Loucy (cell line): ENCODE data around the gene KNG1.
"Not testable (repeated sequence)": the region's sequence is repeated elsewhere in the genome, so short reads cannot be mapped to it uniquely, and the experiment has no call there.

Source experiments
- H2AFZ ChIP-seq: fragments of 200-600 bp; sonication (generic); 2 replicates; pipeline ENCODE4 v1.6.0; 2016; ENCODE audit warnings: antibody characterized with exemption, mild to moderate bottlenecking, low read length, moderate library complexity
- H3F3A ChIP-seq: fragments of 200-600 bp; 2 replicates; pipeline ENCODE4 v1.6.0; 2016; ENCODE audit warnings: antibody characterized with exemption, low read depth, mild to moderate bottlenecking
- H3K27me3 ChIP-seq: fragments of 200-600 bp; sonication (generic); 2 replicates; pipeline ENCODE4 v1.6.1; 2014; ENCODE audit warnings: low read length, mild to moderate bottlenecking; ENCODE audit not compliant: insufficient read depth, poor library complexity, severe bottlenecking
- H3K36me3 ChIP-seq: fragments of 200-600 bp; sonication (generic); 2 replicates; pipeline ENCODE4 v1.6.1; 2016; ENCODE audit warnings: low read length; ENCODE audit not compliant: insufficient read depth
- H3K4me1 ChIP-seq: fragments of 200-600 bp; sonication (generic); 2 replicates; pipeline ENCODE4 v1.5.1; 2014; ENCODE audit warnings: low read length, mild to moderate bottlenecking; ENCODE audit not compliant: insufficient read depth, poor library complexity, severe bottlenecking
- H3K4me2 ChIP-seq: fragments of 200-600 bp; sonication (generic); 2 replicates; pipeline ENCODE4 v1.6.0; 2014; ENCODE audit warnings: antibody characterized with exemption, low read length, low read depth, mild to moderate bottlenecking; ENCODE audit not compliant: poor library complexity, severe bottlenecking
- H3K4me3 ChIP-seq: fragments of 200-600 bp; sonication (generic); 2 replicates; pipeline ENCODE4 v1.5.1; 2014; ENCODE audit warnings: low read length, mild to moderate bottlenecking, mixed read lengths; ENCODE audit not compliant: poor library complexity, severe bottlenecking
- H3K79me2 ChIP-seq: fragments of 200-600 bp; sonication (generic); 2 replicates; pipeline ENCODE4 v1.6.1; 2014; ENCODE audit warnings: low read length; ENCODE audit not compliant: insufficient read depth
- H3K9ac ChIP-seq: fragments of 200-600 bp; sonication (generic); 2 replicates; pipeline ENCODE4 v1.6.0; 2014; ENCODE audit warnings: mild to moderate bottlenecking, low read depth, low read length, moderate library complexity; ENCODE audit not compliant: poor library complexity, severe bottlenecking
- H3K9me2 ChIP-seq: fragments of 200-600 bp; sonication (generic); replicated peaks from 2 replicates; pipeline ENCODE4 v1.6.1; 2016; ENCODE audit warnings: low read depth, low read length, mixed read lengths
- H3K9me3 ChIP-seq: fragments of 200-600 bp; sonication (generic); 2 replicates; pipeline ENCODE4 v1.6.1; 2014; ENCODE audit warnings: mild to moderate bottlenecking, antibody characterized with exemption, low read length, low read depth; ENCODE audit not compliant: insufficient read depth
- H4K20me1 ChIP-seq: fragments of 200-600 bp; sonication (generic); 2 replicates; pipeline ENCODE4 v1.6.0; 2014; ENCODE audit warnings: antibody characterized with exemption, low read length, mild to moderate bottlenecking; ENCODE audit not compliant: insufficient read depth, poor library complexity, severe bottlenecking
- EZH2phosphoT487 ChIP-seq: fragments of 200-600 bp; IDR thresholded peaks from 2 replicates; pipeline ENCODE4 v1.6.1; 2018; ENCODE audit warnings: antibody characterized with exemption, mild to moderate bottlenecking, moderate library complexity, borderline replicate concordance
- TF ChIP-seq, protein P1 (sequence below): fragments of 200-600 bp; sonication (generic); conservative IDR thresholded peaks from 2 replicates; pipeline ENCODE4 v1.5.1; 2014; ENCODE audit warnings: mild to moderate bottlenecking, antibody characterized with exemption, low read length

Gene KNG1

DNA sequence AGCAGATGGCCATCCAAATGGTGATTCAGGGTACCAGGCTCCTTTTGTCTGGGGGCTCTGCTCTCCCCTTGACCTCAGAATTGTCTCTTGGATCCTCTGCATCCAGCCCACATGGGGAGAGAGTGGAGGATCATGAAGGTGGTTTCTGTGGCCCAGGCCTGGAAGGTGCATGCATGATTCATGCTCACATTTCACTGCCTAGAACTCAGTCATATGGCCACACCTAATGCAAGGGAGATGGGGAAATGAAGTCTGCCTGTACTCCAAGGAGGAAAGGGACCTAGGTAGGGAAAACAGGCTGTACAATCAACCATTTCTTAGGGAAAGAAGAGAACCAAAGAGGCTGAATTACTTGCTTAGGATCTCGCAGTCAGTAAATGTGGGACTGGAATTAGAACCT is 36.3 kb upstream of the KNG1 start:
- Histone ChIP-seq H3K9me2 (no peaks in the 10 kb centered on the region), H4K20me1 (no peaks in the 10 kb centered on the region)

DNA sequence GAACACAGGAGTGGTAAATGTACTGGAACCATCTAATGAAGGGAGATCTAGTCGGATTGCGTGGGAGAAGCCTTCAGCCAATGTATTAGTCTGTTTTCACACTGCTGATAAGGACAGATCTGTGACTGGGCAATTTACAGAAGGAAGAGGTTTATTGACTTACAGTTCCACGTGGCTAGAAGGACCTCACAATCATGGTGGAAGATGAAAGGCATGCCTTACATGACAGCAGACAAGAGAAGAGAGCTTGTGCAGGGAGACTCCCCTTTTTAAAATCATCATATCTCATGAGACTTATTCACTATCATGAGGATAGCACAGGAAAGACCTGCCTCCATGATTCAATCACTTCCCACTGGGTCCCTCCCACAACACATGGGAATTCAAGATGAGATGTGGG is 34.3 kb upstream of the KNG1 start:
- Histone ChIP-seq H3K27me3 (no peaks in the 10 kb centered on the region), H3K4me3 (no peak overlapping the region), H3K9me3 (no peaks in the 10 kb centered on the region; the same call in 1 of the 2 replicates), H3F3A (no peaks in the 10 kb centered on the region), H3K9ac (no peak overlapping the region), H3K36me3 (no peaks in the 10 kb centered on the region), H2AFZ (no peak overlapping the region), H4K20me1 (no peaks in the 10 kb centered on the region), H3K9me2 (no peaks in the 10 kb centered on the region), H3K4me1 (no peaks in the 10 kb centered on the region), H3K4me2 (no peak overlapping the region), H3K79me2 (no peaks in the 10 kb centered on the region)
- TF ChIP-seq, protein P1, sequence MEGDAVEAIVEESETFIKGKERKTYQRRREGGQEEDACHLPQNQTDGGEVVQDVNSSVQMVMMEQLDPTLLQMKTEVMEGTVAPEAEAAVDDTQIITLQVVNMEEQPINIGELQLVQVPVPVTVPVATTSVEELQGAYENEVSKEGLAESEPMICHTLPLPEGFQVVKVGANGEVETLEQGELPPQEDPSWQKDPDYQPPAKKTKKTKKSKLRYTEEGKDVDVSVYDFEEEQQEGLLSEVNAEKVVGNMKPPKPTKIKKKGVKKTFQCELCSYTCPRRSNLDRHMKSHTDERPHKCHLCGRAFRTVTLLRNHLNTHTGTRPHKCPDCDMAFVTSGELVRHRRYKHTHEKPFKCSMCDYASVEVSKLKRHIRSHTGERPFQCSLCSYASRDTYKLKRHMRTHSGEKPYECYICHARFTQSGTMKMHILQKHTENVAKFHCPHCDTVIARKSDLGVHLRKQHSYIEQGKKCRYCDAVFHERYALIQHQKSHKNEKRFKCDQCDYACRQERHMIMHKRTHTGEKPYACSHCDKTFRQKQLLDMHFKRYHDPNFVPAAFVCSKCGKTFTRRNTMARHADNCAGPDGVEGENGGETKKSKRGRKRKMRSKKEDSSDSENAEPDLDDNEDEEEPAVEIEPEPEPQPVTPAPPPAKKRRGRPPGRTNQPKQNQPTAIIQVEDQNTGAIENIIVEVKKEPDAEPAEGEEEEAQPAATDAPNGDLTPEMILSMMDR, result no peak
- TF ChIP-seq EZH2phosphoT487, result no peak

More for the DNA sequence above, 36.3 kb upstream of the KNG1 start:
- Histone ChIP-seq H3K36me3 (no peaks in the 10 kb centered on the region), H3F3A (no peaks in the 10 kb centered on the region), H3K9ac (no peak overlapping the region), H3K4me2 (no peak overlapping the region), H3K9me3 (no peaks in the 10 kb centered on the region; the same call in 1 of the 2 replicates), H3K27me3 (no peaks in the 10 kb centered on the region), H3K4me3 (no peak overlapping the region), H3K79me2 (no peaks in the 10 kb centered on the region), H3K4me1 (no peaks in the 10 kb centered on the region), H2AFZ (no peak overlapping the region)
- TF ChIP-seq, protein P1, result no peak
- TF ChIP-seq EZH2phosphoT487, result no peak

DNA sequence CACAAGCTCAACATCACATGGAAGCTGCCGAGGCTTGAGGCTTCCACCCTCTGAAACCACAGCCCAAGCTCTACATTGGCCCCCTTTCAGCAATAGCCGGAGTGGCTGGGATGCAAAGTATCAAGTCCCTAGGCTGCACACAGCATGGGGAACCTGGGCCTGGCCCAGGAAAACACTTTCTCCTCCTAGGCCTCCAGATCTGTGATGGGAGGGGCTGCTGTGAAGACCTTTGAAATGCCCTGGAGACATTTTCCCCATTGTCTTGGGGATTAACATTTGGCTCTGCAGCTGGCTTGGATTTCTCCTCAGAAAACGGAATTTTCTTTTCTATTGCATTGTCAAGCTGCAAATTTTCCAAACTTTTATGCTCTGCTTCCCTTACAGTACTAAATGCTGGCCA is 33.2 kb upstream of the KNG1 start:
- no peaks in the 10 kb centered on the region for H3K9me2 ChIP-seq
- no peaks in the 10 kb centered on the region for H3K27me3 ChIP-seq
- H3K9ac ChIP-seq, result no peak overlapping the region
- no peak for TF ChIP-seq EZH2phosphoT487
- TF ChIP-seq, protein P1, result no peak
- no peak overlapping the region for H2AFZ ChIP-seq
- no peaks in the 10 kb centered on the region; the same call in 1 of the 2 replicates for H3K9me3 ChIP-seq
- H3K4me2 ChIP-seq, result no peak overlapping the region
- no peaks in the 10 kb centered on the region for H3F3A ChIP-seq
- H3K36me3 ChIP-seq, result no peaks in the 10 kb centered on the region
- no peaks in the 10 kb centered on the region for H4K20me1 ChIP-seq
- no peak overlapping the region for H3K4me3 ChIP-seq
- H3K4me1 ChIP-seq, result no peaks in the 10 kb centered on the region
- no peaks in the 10 kb centered on the region for H3K79me2 ChIP-seq

DNA sequence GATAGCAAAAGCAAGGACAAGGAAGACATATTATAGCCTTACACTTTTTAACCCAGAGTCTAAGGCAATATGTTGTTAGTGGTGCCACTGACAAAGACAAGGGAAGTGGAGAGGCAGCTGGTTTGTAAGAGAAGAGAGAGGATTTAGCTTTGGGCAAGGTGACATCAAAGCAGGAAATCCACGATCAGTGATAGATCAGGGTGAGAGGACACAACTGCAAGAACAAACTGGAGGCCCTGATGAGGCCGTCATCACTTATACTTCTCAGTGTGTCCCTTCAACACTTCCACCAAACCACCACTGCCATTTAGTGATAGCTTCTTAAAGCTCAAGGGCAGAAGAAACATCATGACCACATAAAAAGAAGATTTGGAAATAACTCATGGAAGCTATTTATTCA is 30.7 kb upstream of the KNG1 start:
- H3K27me3 ChIP-seq, H3K4me2 ChIP-seq, H3F3A ChIP-seq, H4K20me1 ChIP-seq, H3K4me3 ChIP-seq, H2AFZ ChIP-seq, H3K4me1 ChIP-seq, H3K9ac ChIP-seq, H3K9me3 ChIP-seq, H3K36me3 ChIP-seq, H3K79me2 ChIP-seq, H3K9me2 ChIP-seq: not testable (repeated sequence)
